ENCODE results near the gene FGFBP1. TPM values are rescaled to one million over a fixed set of nuclear protein-coding genes. Genes with fewer than 3 reads are reported as not detected.

The FGFBP1 gene
- polyA plus RNA-seq, 2 donors = 178 to 533 TPM

GRCh38 chr4:15901998-15902397, 36.5 kb downstream of the FGFBP1 start:
- no peaks in the 10 kb centered on the region for H3K36me3 ChIP-seq (ENCODE audit: control insufficient read depth in 2 of 2, insufficient read depth in 2 of 2, low read length in 1 of 2)
- H3K27ac ChIP-seq (ENCODE audit: low read depth in 2 of 2, low read length in 1 of 2) = no peak overlapping the region
- H3K4me1 ChIP-seq (ENCODE audit: control insufficient read depth in 2 of 2, insufficient read depth in 2 of 2, low read length in 1 of 2) = no peaks in the 10 kb centered on the region
- H3K27me3 ChIP-seq (ENCODE audit: control insufficient read depth in 1 of 2, insufficient read depth in 2 of 2, low read length in 2 of 2) = no peaks in the 10 kb centered on the region
- no peak overlapping the region for H3K4me3 ChIP-seq (ENCODE audit: low read depth in 1 of 2, low read length in 2 of 2)
- H3K9me3 ChIP-seq (ENCODE audit: control insufficient read depth in 2 of 2, insufficient read depth in 1 of 2, low read depth in 1 of 2, low read length in 1 of 2) = no peaks in the 10 kb centered on the region
- WGBS, 2 donors = 63 to 73% methylated on average over 2 of the region's 2 CpGs

GRCh38 chr4:15901007-15901406, 37.5 kb downstream of the FGFBP1 start:
- WGBS, 2 donors = 85 to 89% methylated on average over 3 of the region's 3 CpGs
- H3K27me3 ChIP-seq (ENCODE audit: control insufficient read depth in 1 of 2, insufficient read depth in 2 of 2, low read length in 2 of 2) = no peaks in the 10 kb centered on the region
- no peaks in the 10 kb centered on the region for H3K36me3 ChIP-seq (ENCODE audit: control insufficient read depth in 2 of 2, insufficient read depth in 2 of 2, low read length in 1 of 2)
- H3K4me3 ChIP-seq (ENCODE audit: low read depth in 1 of 2, low read length in 2 of 2) = no peak overlapping the region
- H3K4me1 ChIP-seq (ENCODE audit: control insufficient read depth in 2 of 2, insufficient read depth in 2 of 2, low read length in 1 of 2) = no peaks in the 10 kb centered on the region
- H3K9me3 ChIP-seq (ENCODE audit: control insufficient read depth in 2 of 2, insufficient read depth in 1 of 2, low read depth in 1 of 2, low read length in 1 of 2) = no peaks in the 10 kb centered on the region
- H3K27ac ChIP-seq (ENCODE audit: low read depth in 2 of 2, low read length in 1 of 2) = no peak overlapping the region

- H3K27ac ChIP-seq (ENCODE audit: low read depth in 2 of 2, low read length in 1 of 2) = peak overlapping the region; percentile 50 to 76
- H3K4me1 ChIP-seq (ENCODE audit: control insufficient read depth in 2 of 2, insufficient read depth in 2 of 2, low read length in 1 of 2) = no peaks in the 10 kb centered on the region
- H3K36me3 ChIP-seq (ENCODE audit: control insufficient read depth in 2 of 2, insufficient read depth in 2 of 2, low read length in 1 of 2) = no peaks in the 10 kb centered on the region
- no peaks in the 10 kb centered on the region for H3K27me3 ChIP-seq (ENCODE audit: control insufficient read depth in 1 of 2, insufficient read depth in 2 of 2, low read length in 2 of 2)
- 57 to 65% methylated on average over 1 of the region's 1 CpG for WGBS, 2 donors
- no peaks in the 10 kb centered on the region for H3K9me3 ChIP-seq (ENCODE audit: control insufficient read depth in 2 of 2, insufficient read depth in 1 of 2, low read depth in 1 of 2, low read length in 1 of 2)
- no peak overlapping the region for H3K4me3 ChIP-seq (ENCODE audit: low read depth in 1 of 2, low read length in 2 of 2)
These were observed 39.0 kb downstream of the FGFBP1 start for GRCh38 chr4:15899511-15899910.

- H3K4me1 ChIP-seq (ENCODE audit: control insufficient read depth in 2 of 2, insufficient read depth in 2 of 2, low read length in 1 of 2) = no peaks in the 10 kb centered on the region
- peak overlapping the region; percentile 50 to 76 for H3K27ac ChIP-seq (ENCODE audit: low read depth in 2 of 2, low read length in 1 of 2)
- H3K36me3 ChIP-seq (ENCODE audit: control insufficient read depth in 2 of 2, insufficient read depth in 2 of 2, low read length in 1 of 2) = no peaks in the 10 kb centered on the region
- H3K9me3 ChIP-seq (ENCODE audit: control insufficient read depth in 2 of 2, insufficient read depth in 1 of 2, low read depth in 1 of 2, low read length in 1 of 2) = no peaks in the 10 kb centered on the region
- H3K4me3 ChIP-seq (ENCODE audit: low read depth in 1 of 2, low read length in 2 of 2) = no peak overlapping the region
- H3K27me3 ChIP-seq (ENCODE audit: control insufficient read depth in 1 of 2, insufficient read depth in 2 of 2, low read length in 2 of 2) = no peaks in the 10 kb centered on the region
These were observed 39.6 kb downstream of the FGFBP1 start for GRCh38 chr4:15898902-15899301.

GRCh38 chr4:15897577-15897976, 41.0 kb downstream of the FGFBP1 start:
- 58 to 59% methylated on average over 2 of the region's 2 CpGs for WGBS, 2 donors
- Histone ChIP-seq H3K27ac (ENCODE audit: low read depth in 2 of 2, low read length in 1 of 2) (no peak overlapping the region), H3K4me1 (ENCODE audit: control insufficient read depth in 2 of 2, insufficient read depth in 2 of 2, low read length in 1 of 2) (peaks cover 0 to 7% of the 10 kb centered on the region in 2 donors), H3K9me3 (ENCODE audit: control insufficient read depth in 2 of 2, insufficient read depth in 1 of 2, low read depth in 1 of 2, low read length in 1 of 2) (no peaks in the 10 kb centered on the region), H3K27me3 (ENCODE audit: control insufficient read depth in 1 of 2, insufficient read depth in 2 of 2, low read length in 2 of 2) (no peaks in the 10 kb centered on the region), H3K4me3 (ENCODE audit: low read depth in 1 of 2, low read length in 2 of 2) (no peak overlapping the region), H3K36me3 (ENCODE audit: control insufficient read depth in 2 of 2, insufficient read depth in 2 of 2, low read length in 1 of 2) (no peaks in the 10 kb centered on the region)

GRCh38 chr4:15894921-15895916, 43.3 kb downstream of the FGFBP1 start:
- H3K4me3 ChIP-seq (ENCODE audit: low read depth in 1 of 2, low read length in 2 of 2) = no peak overlapping the region
- peaks cover 0 to 8% of the 10 kb centered on the region in 2 donors for H3K4me1 ChIP-seq (ENCODE audit: control insufficient read depth in 2 of 2, insufficient read depth in 2 of 2, low read length in 1 of 2)
- WGBS, 2 donors = 63 to 72% methylated on average over 4 of the region's 4 CpGs
- no peaks in the 10 kb centered on the region for H3K27me3 ChIP-seq (ENCODE audit: control insufficient read depth in 1 of 2, insufficient read depth in 2 of 2, low read length in 2 of 2)
- no peaks in the 10 kb centered on the region for H3K9me3 ChIP-seq (ENCODE audit: control insufficient read depth in 2 of 2, insufficient read depth in 1 of 2, low read depth in 1 of 2, low read length in 1 of 2)
- H3K27ac ChIP-seq (ENCODE audit: low read depth in 2 of 2, low read length in 1 of 2) = peak overlapping the region; percentile 43 to 53
- H3K36me3 ChIP-seq (ENCODE audit: control insufficient read depth in 2 of 2, insufficient read depth in 2 of 2, low read length in 1 of 2) = no peaks in the 10 kb centered on the region

GRCh38 chr4:15894393-15894792, 44.1 kb downstream of the FGFBP1 start:
- Histone ChIP-seq H3K36me3 (ENCODE audit: control insufficient read depth in 2 of 2, insufficient read depth in 2 of 2, low read length in 1 of 2) (no peaks in the 10 kb centered on the region), H3K4me3 (ENCODE audit: low read depth in 1 of 2, low read length in 2 of 2) (no peak overlapping the region), H3K9me3 (ENCODE audit: control insufficient read depth in 2 of 2, insufficient read depth in 1 of 2, low read depth in 1 of 2, low read length in 1 of 2) (no peaks in the 10 kb centered on the region), H3K27me3 (ENCODE audit: control insufficient read depth in 1 of 2, insufficient read depth in 2 of 2, low read length in 2 of 2) (no peaks in the 10 kb centered on the region), H3K27ac (ENCODE audit: low read depth in 2 of 2, low read length in 1 of 2) (peak overlapping the region; percentile 78 to 86), H3K4me1 (ENCODE audit: control insufficient read depth in 2 of 2, insufficient read depth in 2 of 2, low read length in 1 of 2) (peaks cover 0 to 8% of the 10 kb centered on the region in 2 donors)
- WGBS, 2 donors = 38 to 41% methylated on average over 1 of the region's 1 CpG

GRCh38 chr4:15893962-15894361, 44.6 kb downstream of the FGFBP1 start:
- Histone ChIP-seq H3K4me1 (ENCODE audit: control insufficient read depth in 2 of 2, insufficient read depth in 2 of 2, low read length in 1 of 2) (peaks cover 0 to 8% of the 10 kb centered on the region in 2 donors), H3K36me3 (ENCODE audit: control insufficient read depth in 2 of 2, insufficient read depth in 2 of 2, low read length in 1 of 2) (no peaks in the 10 kb centered on the region), H3K9me3 (ENCODE audit: control insufficient read depth in 2 of 2, insufficient read depth in 1 of 2, low read depth in 1 of 2, low read length in 1 of 2) (no peaks in the 10 kb centered on the region), H3K27ac (ENCODE audit: low read depth in 2 of 2, low read length in 1 of 2) (peak overlapping the region in 1 of 2 donors; percentile 78), H3K4me3 (ENCODE audit: low read depth in 1 of 2, low read length in 2 of 2) (no peak overlapping the region), H3K27me3 (ENCODE audit: control insufficient read depth in 1 of 2, insufficient read depth in 2 of 2, low read length in 2 of 2) (no peaks in the 10 kb centered on the region)
- 40 to 55% methylated on average over 4 of the region's 4 CpGs for WGBS, 2 donors

GRCh38 chr4:15891312-15891711, 47.2 kb downstream of the FGFBP1 start:
- Histone ChIP-seq H3K36me3 (ENCODE audit: control insufficient read depth in 2 of 2, insufficient read depth in 2 of 2, low read length in 1 of 2) (no peaks in the 10 kb centered on the region), H3K27me3 (ENCODE audit: control insufficient read depth in 1 of 2, insufficient read depth in 2 of 2, low read length in 2 of 2) (no peaks in the 10 kb centered on the region), H3K9me3 (ENCODE audit: control insufficient read depth in 2 of 2, insufficient read depth in 1 of 2, low read depth in 1 of 2, low read length in 1 of 2) (no peaks in the 10 kb centered on the region), H3K4me1 (ENCODE audit: control insufficient read depth in 2 of 2, insufficient read depth in 2 of 2, low read length in 1 of 2) (peaks cover 0 to 8% of the 10 kb centered on the region in 2 donors), H3K27ac (ENCODE audit: low read depth in 2 of 2, low read length in 1 of 2) (no peak overlapping the region), H3K4me3 (ENCODE audit: low read depth in 1 of 2, low read length in 2 of 2) (no peak overlapping the region)
- 45 to 47% methylated on average over 4 of the region's 4 CpGs for WGBS, 2 donors
